GM04503 (cell line): ENCODE measurements around the gene SLC4A2.

Experiments
- DNase-seq: peaks from one replicate; pipeline ENCODE4 v3.0.0-alpha.2; 2012; ENCODE audit warnings: low read depth

The SLC4A2 gene

GRCh38 chr7:151093748-151094147, 34.4 kb downstream of the SLC4A2 start:
- no peak for DNase-seq

DNA sequence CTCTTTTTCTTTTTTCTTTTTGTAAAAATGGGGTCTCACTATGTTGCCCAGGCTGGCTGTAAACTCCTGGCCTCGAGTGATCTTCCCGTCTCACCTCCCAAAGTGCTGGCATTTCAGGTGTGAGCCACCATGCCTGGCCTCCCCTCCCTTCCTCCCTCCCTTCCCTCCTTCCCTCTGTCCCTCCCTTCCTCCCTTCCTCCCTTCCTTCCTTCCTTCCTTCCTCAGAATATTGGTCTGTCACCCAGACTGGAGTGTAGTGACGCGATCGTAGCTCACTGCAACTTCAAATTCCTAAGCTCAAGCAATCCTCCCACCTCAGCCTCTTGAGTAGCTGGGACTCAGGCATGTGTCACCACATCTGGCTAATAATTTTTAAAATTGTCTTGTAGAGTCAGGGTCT, 35.3 kb downstream of the SLC4A2 start:
- DNase-seq, result no peak

GRCh38 chr7:151095123-151095797, 35.9 kb downstream of the SLC4A2 start:
- DNase-seq, result no peak

DNA sequence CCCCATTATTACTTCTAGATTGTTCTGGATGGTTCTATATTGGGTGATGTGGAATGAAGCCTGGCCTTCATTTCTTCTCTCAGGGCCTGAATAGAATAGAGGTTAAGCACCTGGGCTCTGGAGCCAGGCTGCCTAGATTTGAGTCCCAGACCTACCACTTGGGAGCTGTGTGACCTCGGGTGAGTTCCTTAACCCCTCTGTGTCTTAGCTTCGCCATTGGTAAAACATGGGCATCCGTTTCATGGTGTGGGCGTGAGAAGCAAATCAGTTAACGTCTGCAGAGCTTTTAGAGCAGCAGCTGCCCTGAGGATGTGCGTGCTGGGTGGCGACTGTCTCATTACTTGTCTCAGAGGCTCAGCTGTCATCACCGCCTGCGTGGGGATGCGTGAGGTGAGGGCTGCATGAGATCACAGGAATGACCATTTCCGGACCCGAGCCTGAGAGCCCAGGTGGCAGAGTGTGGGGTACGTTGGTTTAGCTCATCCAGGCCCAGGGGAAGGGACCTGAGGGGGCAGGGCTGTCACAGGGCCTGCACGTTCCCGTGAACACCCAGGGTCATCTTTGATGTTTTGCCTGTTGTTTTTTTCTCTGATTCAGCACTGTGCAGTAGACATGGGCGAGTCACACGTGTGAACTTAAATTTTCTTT, 36.6 kb downstream of the SLC4A2 start:
- DNase-seq, result no peak

DNA sequence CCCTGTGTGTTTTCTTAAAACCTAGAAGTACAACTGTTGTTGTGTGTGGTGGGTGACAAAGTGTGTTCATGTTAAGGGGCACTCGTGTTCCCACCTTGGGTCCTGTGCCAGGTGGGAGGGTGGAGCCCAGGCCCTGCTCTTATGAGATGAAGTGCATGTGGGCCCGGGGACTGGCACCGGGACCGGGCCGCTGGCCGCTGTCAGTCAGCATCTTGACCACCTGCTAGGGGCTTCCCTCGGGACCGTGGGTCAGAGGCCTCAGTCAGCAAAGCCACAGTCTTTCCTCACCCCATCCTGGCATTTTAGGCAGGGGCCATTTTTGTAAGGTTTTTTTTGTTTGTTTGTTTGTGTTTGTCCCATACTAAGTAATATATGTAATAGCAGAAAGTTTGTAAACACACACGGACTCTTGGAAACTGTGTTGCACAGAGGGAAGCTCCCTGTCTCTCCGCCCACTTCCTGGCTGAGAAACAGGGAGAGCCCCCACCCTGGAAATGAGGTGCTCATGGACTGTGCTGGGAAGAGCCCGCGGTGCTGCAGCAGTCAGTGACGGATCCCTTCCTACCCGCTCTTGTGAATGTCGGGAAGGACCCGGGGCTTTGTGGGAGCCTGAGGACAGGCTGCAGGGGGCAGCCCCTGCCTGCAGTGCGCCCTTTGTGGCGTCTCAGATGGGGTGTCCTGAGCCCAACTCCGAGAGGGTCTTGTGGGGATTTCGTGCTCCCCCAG, 40.3 kb downstream of the SLC4A2 start:
- DNase-seq, result no peak

GRCh38 chr7:151100921-151101320, 41.5 kb downstream of the SLC4A2 start:
- no peak for DNase-seq

- DNase-seq, result no peak
These were observed 42.4 kb downstream of the SLC4A2 start for GRCh38 chr7:151101621-151102396.

- DNase-seq, result no peak
These were observed 43.6 kb downstream of the SLC4A2 start for GRCh38 chr7:151102991-151103390.

DNA sequence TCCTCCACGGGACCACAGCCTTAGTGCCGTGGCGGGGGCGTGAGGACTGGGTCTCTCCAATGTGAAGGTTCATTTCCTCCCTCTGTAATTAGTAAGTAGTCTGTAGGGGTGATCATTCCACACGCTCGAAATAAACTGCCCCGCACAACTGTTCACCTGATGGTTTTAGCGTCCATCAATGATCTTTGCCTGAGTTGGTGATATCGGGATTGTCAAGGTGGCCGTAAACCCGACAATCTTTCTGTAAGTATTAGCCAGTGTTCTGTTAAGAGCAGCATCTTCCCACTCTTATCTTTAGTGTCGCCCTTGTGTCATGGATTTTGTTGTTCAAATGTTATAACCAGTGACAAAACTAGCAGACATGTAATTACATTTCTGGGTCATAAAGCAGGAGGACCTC, 44.6 kb downstream of the SLC4A2 start:
- no peak for DNase-seq

DNA sequence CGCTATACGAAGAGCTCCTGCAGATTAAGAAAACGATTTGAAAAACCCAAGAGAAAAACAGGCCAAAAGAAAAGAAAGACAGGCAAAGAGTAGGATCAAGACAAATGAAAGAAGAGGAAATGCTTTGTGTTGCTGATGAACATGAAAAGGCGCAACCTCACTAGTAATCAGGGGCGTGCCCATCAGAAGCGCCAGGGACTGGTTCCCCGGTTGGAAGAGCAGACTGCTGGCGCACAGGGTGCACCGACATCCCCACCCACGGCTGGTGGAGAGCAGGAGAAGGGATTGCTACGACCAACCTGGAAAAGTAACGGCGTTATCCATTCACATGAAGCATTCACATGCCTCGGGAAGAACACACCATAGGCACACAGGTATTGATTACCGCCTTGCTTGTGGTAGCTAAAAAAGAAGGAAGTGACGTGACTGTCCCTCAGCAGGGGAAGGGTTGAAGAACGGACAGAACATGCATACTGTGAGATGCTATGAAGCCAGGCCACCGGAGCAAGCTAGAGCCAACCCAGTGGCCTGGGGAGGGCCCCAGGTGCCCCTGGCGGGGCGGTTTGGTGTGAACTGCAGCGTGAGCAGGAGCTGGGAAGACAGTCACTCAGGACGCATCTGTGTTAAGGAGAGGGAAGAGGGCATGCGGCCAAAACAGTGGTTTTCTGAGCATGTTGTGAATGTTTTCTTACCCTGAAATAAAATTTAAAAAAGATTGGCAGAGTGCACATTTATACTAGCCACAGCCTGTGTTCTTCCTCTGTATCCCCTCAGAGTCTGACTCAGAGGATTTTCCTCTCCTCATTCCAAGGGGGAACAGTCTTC, 45.2 kb downstream of the SLC4A2 start:
- DNase-seq, result no peak

DNA sequence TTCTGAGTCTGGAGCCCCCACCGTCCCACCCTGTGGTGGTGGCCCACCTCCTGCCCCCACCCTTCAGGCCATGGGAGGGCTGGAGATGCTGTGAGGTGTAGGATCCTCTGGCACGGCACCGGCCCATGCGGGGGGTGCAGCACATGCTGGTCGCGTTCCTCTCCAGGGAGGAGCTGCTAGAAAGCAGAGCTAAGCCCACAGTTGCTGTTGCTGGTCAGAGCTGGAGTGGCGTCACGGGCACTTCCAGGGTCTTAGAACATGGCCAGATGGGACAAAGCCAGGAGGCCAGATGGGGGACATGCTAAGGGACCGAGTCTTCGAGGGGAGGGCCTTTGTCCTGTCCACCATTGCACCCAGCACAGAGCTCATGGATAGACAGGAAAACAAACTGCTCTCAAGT, 48.5 kb downstream of the SLC4A2 start:
- no peak for DNase-seq

GRCh38 chr7:151109094-151110048, 50.0 kb downstream of the SLC4A2 start:
- DNase-seq, result no peak

- no peak for DNase-seq
These were observed 51.0 kb downstream of the SLC4A2 start for GRCh38 chr7:151110236-151110940.

DNA sequence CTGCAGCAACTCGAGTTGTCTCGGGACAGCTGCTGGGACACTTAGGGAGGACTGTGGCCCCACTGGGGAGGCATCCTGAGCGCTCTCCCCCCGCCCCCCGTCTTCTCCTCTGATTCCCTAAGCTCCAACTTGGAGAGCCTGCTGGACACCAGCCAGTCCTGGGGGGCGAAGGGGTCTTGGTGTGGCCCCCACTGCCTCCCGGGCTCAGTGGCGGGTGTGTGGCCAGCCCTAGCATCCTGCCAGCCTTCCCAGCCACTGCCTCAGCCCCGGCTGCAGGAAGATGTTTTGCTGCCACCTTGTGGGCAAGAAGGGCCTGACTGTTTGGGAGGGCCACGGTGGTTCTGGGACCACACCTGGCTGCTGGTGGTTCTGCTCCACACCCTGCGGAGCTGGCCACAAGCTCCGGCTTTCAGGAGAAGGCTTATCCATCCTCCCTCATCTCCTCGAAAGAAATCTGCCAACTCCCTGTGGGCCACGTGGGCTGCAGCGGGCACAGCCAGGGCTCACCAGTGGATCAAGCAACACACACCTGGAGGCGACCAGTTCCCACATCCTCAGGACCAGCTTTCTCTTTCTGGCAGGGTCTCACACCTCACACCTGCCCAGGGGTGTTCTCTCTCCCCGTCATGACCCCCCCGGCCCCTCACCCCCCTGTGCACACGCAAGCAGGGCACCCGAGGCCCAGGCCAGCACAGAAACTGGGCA, 51.7 kb downstream of the SLC4A2 start:
- no peak for DNase-seq

DNA sequence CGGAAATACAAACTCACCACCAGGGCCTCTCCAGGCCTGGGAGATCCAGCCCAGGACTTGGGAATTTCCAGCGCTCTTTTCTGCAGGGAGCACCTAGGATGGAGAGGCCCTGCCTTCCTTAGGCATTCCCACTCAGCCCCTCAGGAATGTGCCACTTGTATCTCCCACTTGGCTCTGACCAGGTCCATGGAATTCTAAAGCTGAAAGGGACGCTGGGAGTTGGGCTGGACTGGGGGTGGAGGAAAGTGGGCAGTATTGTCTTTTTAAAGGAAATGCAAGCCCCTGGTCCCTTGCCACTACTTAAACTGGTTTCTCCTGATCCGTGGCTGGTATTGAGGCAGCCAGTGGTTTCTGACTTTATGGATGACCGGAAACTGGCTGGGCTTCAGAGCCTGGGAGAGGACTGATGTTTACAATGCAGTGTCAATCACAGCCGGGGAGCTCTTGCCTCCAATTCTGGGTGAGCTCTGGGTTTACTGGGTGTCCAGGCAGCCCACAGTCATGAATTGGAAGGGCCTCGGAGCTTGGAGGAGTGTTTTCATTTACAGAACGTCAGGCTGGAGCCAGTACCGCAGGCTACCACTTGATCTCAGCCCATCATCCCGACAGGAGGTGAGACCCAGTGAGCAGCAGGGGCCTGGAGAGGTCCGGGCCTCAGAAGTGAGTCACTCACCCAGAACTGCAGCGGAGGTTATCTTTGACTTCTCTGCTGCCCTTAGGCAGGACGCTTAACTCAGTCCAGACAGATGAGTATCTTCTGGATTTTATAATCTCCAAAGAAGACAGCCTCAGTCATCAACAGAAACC, 54.2 kb downstream of the SLC4A2 start:
- DNase-seq, result no peak

DNA sequence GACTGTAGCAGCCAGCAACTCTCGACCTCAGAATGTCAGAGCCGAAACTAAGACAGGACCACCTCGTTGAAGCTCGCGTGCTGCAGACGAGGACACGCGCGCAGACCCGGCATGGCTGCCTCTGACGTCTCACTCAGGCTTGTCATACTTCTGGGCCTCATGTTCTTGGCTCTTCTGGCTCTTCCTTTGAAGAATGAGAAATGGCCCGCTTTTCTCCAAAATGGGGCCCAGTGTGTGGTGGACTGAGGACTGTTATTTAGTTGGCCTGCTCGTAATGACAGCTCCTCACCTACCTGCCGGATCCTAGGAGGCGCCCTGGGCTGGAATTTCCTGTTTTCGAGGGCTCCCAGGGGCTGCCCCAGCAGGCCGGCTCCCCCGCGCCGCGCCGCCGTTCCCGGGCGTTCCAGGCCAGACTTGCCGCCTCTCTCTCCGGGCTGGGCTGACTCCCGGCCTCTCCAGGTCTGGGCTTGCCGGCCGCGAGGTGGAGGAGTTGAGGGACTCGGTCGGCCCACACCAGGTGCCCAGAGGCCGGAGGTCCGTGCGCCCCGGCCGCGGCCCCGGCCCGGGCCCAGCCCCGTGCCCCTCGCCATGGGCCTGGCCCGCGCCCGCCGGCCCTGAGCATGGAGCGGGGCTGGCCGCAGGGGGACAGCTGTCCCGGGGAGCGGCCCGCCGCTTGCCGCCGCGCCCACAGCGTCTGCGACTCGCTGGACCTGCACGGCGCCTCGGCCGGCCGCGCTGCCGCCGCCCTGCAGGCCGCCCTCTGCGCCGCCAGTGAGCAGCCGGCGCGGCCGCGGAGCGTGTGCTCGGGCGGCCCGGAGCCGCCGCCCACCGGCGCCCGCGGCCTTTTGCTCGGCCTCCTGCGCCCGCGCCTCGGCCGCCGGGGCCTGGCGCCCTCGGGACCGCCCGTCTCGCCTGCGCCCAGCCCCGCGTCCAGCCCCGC, 55.0 kb downstream of the SLC4A2 start:
- DNase-seq, result no peak
